Glomerular endothelial cell (primary cell): ENCODE measurements around the gene APOA1. TPM values are rescaled to one million over a fixed set of nuclear protein-coding genes. Genes with fewer than 3 reads are reported as not detected.
A peak's percentile ranks its signal among the peaks of the same experiment; 100 is the strongest.

Experiments used
- DNase-seq: peaks from one replicate; pipeline ENCODE4 v3.0.0-alpha.2; 2011; ENCODE audit warnings: low read depth, low spot score; ENCODE audit errors: extremely low read depth
- total RNA-seq: library from RNA; depleted of rRNA; stranded (reverse); fragments of >200 nt; gene quantifications from 2 replicates; pipeline ENCODE4 v1.2.3, GENCODE V29; 2015

APOA1 gene
- total RNA-seq, 1 donor from 2014 or later = not detected

GRCh38 chr11:116859175-116859574 lies 21.8 kb upstream of the APOA1 start:
- no peak for DNase-seq

- DNase-seq = no peak
These were observed 20.5 kb upstream of the APOA1 start for GRCh38 chr11:116857936-116858335.

- no peak for DNase-seq
These were observed 19.9 kb upstream of the APOA1 start for GRCh38 chr11:116857316-116857715.

- DNase-seq = no peak
These were observed 19.0 kb upstream of the APOA1 start for GRCh38 chr11:116856423-116856822.

- DNase-seq = no peak
These were observed 18.0 kb upstream of the APOA1 start for GRCh38 chr11:116855413-116855812.

GRCh38 chr11:116853461-116854073 lies 16.1 kb upstream of the APOA1 start:
- peak; percentile 29 for DNase-seq

- no peak for DNase-seq
These were observed 15.0 kb upstream of the APOA1 start for GRCh38 chr11:116852261-116853031.

- DNase-seq = no peak
These were observed 14.2 kb upstream of the APOA1 start for GRCh38 chr11:116851626-116852025.

- DNase-seq = no peak
These were observed 12.1 kb upstream of the APOA1 start for GRCh38 chr11:116849486-116849885.

- DNase-seq = no peak
These were observed 11.6 kb upstream of the APOA1 start for GRCh38 chr11:116849060-116849459.

GRCh38 chr11:116847612-116848011 lies 10.2 kb upstream of the APOA1 start:
- DNase-seq = no peak

GRCh38 chr11:116844722-116845121 lies 7.3 kb upstream of the APOA1 start:
- no peak for DNase-seq

- no peak for DNase-seq
These were observed 6.2 kb upstream of the APOA1 start for GRCh38 chr11:116843661-116844060.

- no peak for DNase-seq
These were observed 5.5 kb upstream of the APOA1 start for GRCh38 chr11:116842909-116843308.

GRCh38 chr11:116842117-116842516 lies 4.7 kb upstream of the APOA1 start:
- DNase-seq = no peak

GRCh38 chr11:116840746-116841296 lies 3.4 kb upstream of the APOA1 start:
- DNase-seq = no peak

- no peak for DNase-seq
These were observed 2.9 kb upstream of the APOA1 start for GRCh38 chr11:116840224-116840745.

- DNase-seq = no peak
These were observed 1.1 kb upstream of the APOA1 start for GRCh38 chr11:116838321-116839084.

GRCh38 chr11:116836632-116836991 lies 810 bp downstream of the APOA1 start:
- DNase-seq = no peak

- DNase-seq = peak; percentile 31
These were observed 1.4 kb downstream of the APOA1 start for GRCh38 chr11:116835791-116836631.
